Astrocyte (in vitro differentiated cells and primary cell): ENCODE results near the gene HK3. TPM values are rescaled to one million over a fixed set of nuclear protein-coding genes. Genes with fewer than 3 reads are reported as not detected.

Experiments used
- DNase-seq: peaks from one replicate; pipeline ENCODE4 v3.0.0-alpha.2; 2010; ENCODE audit warnings: low read depth
- FAIRE-seq: peaks from 2 replicates; lab custom pipeline; 2011; peaks lifted over from hg19 to GRCh38; lab: Jason Lieb, UNC
- H2AFZ ChIP-seq: 2 replicates; pipeline ENCODE4 v1.6.0; 2012; ENCODE audit warnings: low read depth, low read length, inconsistent platforms
- H3K27ac ChIP-seq: 2 replicates; pipeline ENCODE4 v1.5.1; 2011; ENCODE audit warnings: low read depth, low read length, inconsistent platforms
- H3K27me3 ChIP-seq: 2 replicates; pipeline ENCODE4 v1.6.0; 2011; ENCODE audit warnings: low read length, inconsistent platforms; ENCODE audit not compliant: insufficient read depth
- H3K36me3 ChIP-seq: 2 replicates; pipeline ENCODE4 v1.5.1; 2011; ENCODE audit warnings: low read length, inconsistent platforms; ENCODE audit not compliant: insufficient read depth
- H3K4me1 ChIP-seq: 2 replicates; pipeline ENCODE4 v1.5.1; 2011; ENCODE audit warnings: low read length, inconsistent platforms; ENCODE audit not compliant: insufficient read depth
- H3K4me2 ChIP-seq: 2 replicates; pipeline ENCODE4 v1.6.0; 2012; ENCODE audit warnings: low read length, inconsistent platforms
- H3K4me3 ChIP-seq: 2 replicates; pipeline ENCODE4 v1.5.1; 2011; ENCODE audit warnings: low read depth, mild to moderate bottlenecking, low read length, inconsistent platforms; ENCODE audit not compliant: insufficient read depth
- H3K79me2 ChIP-seq: 2 replicates; pipeline ENCODE4 v1.6.0; 2012; ENCODE audit warnings: mild to moderate bottlenecking, low read length, inconsistent platforms; ENCODE audit not compliant: insufficient read depth
- H3K9ac ChIP-seq: 2 replicates; pipeline ENCODE4 v1.6.0; 2012; ENCODE audit warnings: mild to moderate bottlenecking, low read length, inconsistent platforms
- H3K9me3 ChIP-seq: 2 replicates; pipeline ENCODE4 v1.5.1; 2012; ENCODE audit warnings: low read depth, mild to moderate bottlenecking, low read length, inconsistent platforms; ENCODE audit not compliant: insufficient read depth
- H4K20me1 ChIP-seq: 2 replicates; pipeline ENCODE4 v1.6.0; 2012; ENCODE audit warnings: low read length, inconsistent platforms; ENCODE audit not compliant: insufficient read depth
- H3K27ac Mint-ChIP-seq: one replicate; pipeline ENCODE4 v1.8.0; 2021; ENCODE audit warnings: mild to moderate bottlenecking, mixed read lengths; ENCODE audit not compliant: unreplicated experiment
- H3K27me3 Mint-ChIP-seq: one replicate; pipeline ENCODE4 v1.8.0; 2021; ENCODE audit warnings: low read depth, mixed read lengths; ENCODE audit not compliant: unreplicated experiment
- H3K36me3 Mint-ChIP-seq: one replicate; pipeline ENCODE4 v1.8.0; 2021; ENCODE audit warnings: low read depth, mixed read lengths; ENCODE audit not compliant: unreplicated experiment
- H3K4me1 Mint-ChIP-seq: one replicate; pipeline ENCODE4 v1.8.0; 2021; ENCODE audit warnings: low read depth, mixed read lengths; ENCODE audit not compliant: unreplicated experiment
- H3K4me3 Mint-ChIP-seq: one replicate; pipeline ENCODE4 v1.8.0; 2021; ENCODE audit warnings: mild to moderate bottlenecking, moderate library complexity, mixed read lengths; ENCODE audit not compliant: unreplicated experiment
- H3K9me3 Mint-ChIP-seq: one replicate; pipeline ENCODE4 v1.8.0; 2021; ENCODE audit warnings: mild to moderate bottlenecking, mixed read lengths; ENCODE audit not compliant: unreplicated experiment
- CTCF ChIP-seq: IDR thresholded peaks from 2 replicates; pipeline ENCODE4 v1.5.1; 2011; ENCODE audit warnings: low read depth, mild to moderate bottlenecking, inconsistent platforms, low read length, moderate library complexity; ENCODE audit not compliant: insufficient read depth
- EZH2 ChIP-seq: IDR thresholded peaks from 2 replicates; pipeline ENCODE4 v1.6.1; 2012; ENCODE audit warnings: mild to moderate bottlenecking, low read length, inconsistent platforms; ENCODE audit not compliant: insufficient read depth
- total RNA-seq: library from RNA; stranded (reverse); gene quantifications from 2 replicates; pipeline ENCODE4 v1.2.1, GENCODE V29; 2021

The HK3 gene
- total RNA-seq, 1 donor from 2014 or later, result not detected

- TF ChIP-seq EZH2, result no peak
- TF ChIP-seq CTCF, result no peak
- Histone ChIP-seq H3K27ac (no peak overlapping the region), H3K4me1 (no peaks in the 10 kb centered on the region), H3K4me3 (no peak overlapping the region), H3K36me3 (no peaks in the 10 kb centered on the region), H3K9ac (no peak overlapping the region), H3K9me3 (no peaks in the 10 kb centered on the region), H4K20me1 (no peaks in the 10 kb centered on the region), H2AFZ (no peak overlapping the region), H3K27me3 (peaks cover 19% of the 10 kb centered on the region), H3K79me2 (no peaks in the 10 kb centered on the region), H3K4me2 (no peak overlapping the region)
- Mint-ChIP-seq H3K27ac (no peak overlapping the region), H3K4me3 (no peak overlapping the region), H3K9me3 (no peaks in the 10 kb centered on the region), H3K4me1 (peaks cover 14% of the 10 kb centered on the region), H3K27me3 (peaks cover 38% of the 10 kb centered on the region), H3K36me3 (no peaks in the 10 kb centered on the region)
- FAIRE-seq (no peak), DNase-seq (no peak)
Measured at GRCh38 chr5:176880366-176881020, 18.7 kb downstream of the HK3 start.

GRCh38 chr5:176879663-176880361, 19.3 kb downstream of the HK3 start:
- H3K79me2 ChIP-seq, result no peaks in the 10 kb centered on the region

More at GRCh38 chr5:176879663-176880361, 19.3 kb downstream of the HK3 start:
- H2AFZ ChIP-seq, result no peak overlapping the region
- DNase-seq (no peak), FAIRE-seq (no peak)
- no peak overlapping the region for H3K27ac ChIP-seq
- H3K9me3 ChIP-seq, result no peaks in the 10 kb centered on the region
- no peaks in the 10 kb centered on the region for H3K9me3 Mint-ChIP-seq
- no peaks in the 10 kb centered on the region for H3K36me3 ChIP-seq
- peaks cover 45% of the 10 kb centered on the region for H3K27me3 Mint-ChIP-seq
- H3K27me3 ChIP-seq, result peaks cover 20% of the 10 kb centered on the region
- no peaks in the 10 kb centered on the region for H4K20me1 ChIP-seq
- no peak for TF ChIP-seq EZH2
- no peak for TF ChIP-seq CTCF
- peaks cover 5% of the 10 kb centered on the region for H3K36me3 Mint-ChIP-seq
- H3K9ac ChIP-seq, result no peak overlapping the region
- H3K27ac Mint-ChIP-seq, result no peak overlapping the region
- no peaks in the 10 kb centered on the region for H3K4me1 ChIP-seq
- H3K4me3 ChIP-seq, result no peak overlapping the region
- no peak overlapping the region for H3K4me2 ChIP-seq
- peaks cover 13% of the 10 kb centered on the region for H3K4me1 Mint-ChIP-seq
- no peak overlapping the region for H3K4me3 Mint-ChIP-seq
